Ovary (tissue), 3 donors: ENCODE data around the gene MAP4.

Experiments
- CTCF ChIP-seq, 3 donors: fragments of 450-650 bp in 2 of 3; fragments of 200-600 bp in 1 of 3; IDR thresholded peaks; one replicate each; pipeline versions ENCODE4 v1.5.1 to v1.8.0; 2016 to 2022; ENCODE audit warnings: antibody characterized with exemption in 3 of 3, mild to moderate bottlenecking in 1 of 3
- EP300 ChIP-seq: sonication (generic); formaldehyde crosslinking; IDR thresholded peaks from one replicate; pipeline ENCODE4 v1.6.1; 2017; ENCODE audit warnings: antibody characterized with exemption
- donor health status: DM: no; HTN: no; CAD: no.

GRCh38 chr3:48026098-48026497 lies 9.9 kb upstream of the MAP4 start:
- TF ChIP-seq CTCF (IDR thresholded peaks at IDR 0.05) (no peak), EP300 (no peak)
